Left hindlimb (tissue), 1 donor: ENCODE data around the gene MEAK7.

Experiments
- DNase-seq: peaks from one replicate; pipeline ENCODE4 v3.0.0-alpha.2; 2018

Gene MEAK7

DNA sequence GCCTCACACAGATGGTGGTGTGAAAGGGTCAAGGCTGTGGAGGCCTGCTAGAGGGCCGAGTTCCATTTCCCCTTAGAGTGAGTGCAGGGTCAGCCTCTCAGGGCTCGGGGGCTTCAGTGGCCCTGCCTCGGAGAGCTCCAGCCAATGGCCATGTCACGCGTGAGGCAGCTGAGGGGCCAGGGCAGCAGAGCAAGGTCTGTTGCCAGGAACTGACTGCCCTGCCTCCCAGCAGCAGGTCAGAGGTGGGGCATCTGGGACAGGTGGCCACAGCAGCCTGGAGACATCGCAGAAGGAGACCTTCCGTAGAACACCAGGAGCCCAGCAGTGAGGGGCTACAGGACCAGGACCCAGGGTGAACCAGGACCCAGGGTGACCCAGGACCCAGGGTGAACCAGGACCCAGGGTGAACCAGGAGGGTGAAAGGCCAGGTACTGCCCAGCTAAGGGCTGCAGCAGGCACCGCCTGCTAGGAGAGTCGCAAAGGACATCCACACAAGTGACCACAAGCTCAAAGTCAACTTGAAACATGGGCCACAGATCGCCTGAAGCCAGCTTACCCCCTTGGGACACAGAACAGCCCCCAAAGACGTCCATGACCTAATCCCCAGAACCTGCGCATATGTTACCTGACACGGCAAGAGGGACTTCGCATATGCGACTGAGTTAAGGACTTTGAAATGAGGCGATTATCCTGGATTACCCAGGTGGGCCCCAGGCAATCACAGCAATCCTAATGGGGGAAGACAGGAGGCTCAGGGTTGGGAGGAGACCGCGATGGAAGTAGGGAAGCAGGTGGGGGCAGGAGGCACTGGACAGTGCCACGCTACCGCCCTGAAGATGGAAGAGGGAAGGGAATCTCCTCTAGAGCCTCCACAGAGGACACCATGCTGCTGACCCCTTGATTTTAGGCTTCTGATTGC, 4.8 kb upstream of the MEAK7 start:
- DNase-seq: no peak

DNA sequence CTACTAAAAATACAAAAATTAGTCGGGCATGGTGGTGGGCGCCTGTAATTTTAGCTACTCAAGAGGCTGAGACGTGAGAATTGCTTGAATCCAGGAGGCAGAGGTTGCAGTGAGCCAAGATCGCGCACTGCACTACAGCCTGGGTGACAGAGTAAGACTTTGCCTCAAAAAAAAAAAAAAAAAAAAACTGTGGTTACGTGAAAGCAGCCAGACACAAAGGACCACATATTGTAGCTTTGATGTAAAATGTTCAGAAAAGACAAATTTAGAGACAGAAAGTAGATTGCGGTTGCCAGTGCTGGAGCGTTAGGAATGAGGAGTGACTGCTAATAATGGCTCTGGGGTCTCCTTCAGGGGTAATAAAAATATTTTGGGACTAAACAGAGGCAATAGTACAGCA, 4.0 kb upstream of the MEAK7 start:
- no peak for DNase-seq

DNA sequence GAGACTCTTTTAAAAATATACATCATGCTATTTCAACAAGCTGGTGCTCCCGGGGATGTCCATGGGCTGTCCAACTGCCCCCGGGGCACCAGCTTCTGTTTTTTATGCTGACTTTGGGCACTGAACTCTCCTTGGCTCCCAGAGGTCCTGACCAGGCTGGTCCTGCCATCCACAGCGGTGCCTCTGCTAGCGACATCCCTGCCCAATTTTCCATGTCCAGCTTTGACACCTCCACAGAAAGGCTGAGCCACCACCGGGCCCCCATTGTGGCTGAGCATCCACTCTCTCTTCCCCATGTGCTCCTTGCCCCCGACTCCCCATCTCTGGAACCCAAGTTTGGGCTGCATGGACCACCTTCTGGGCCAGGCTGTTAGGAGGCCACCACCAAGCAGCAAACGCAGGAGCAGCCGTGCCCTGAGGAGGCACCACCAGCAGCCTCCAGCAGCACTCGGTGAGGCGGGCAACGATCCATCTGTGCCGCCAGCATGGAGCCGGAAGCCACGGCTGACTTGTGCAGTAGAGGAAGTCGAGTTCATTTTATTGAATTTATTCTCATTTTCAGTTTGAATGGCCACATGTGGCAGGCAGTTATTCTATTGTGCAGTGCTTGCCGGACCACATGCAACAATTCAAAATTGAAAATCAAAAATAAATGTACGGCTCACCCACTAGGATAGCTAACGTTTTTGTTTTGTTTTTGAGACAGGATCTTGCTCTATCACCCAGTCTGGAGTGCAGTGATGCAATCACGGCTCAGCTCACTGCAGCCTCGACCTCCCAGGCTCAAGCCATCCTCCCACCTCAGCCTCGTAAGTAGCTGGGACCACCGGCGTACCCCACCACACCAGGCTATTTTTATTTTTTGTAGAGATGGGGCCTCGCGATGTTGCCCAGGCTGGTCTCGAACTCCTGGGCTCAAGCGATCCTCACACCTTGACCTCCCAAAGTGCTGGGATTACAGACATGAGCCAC, 2.8 kb upstream of the MEAK7 start:
- no peak for DNase-seq

DNA sequence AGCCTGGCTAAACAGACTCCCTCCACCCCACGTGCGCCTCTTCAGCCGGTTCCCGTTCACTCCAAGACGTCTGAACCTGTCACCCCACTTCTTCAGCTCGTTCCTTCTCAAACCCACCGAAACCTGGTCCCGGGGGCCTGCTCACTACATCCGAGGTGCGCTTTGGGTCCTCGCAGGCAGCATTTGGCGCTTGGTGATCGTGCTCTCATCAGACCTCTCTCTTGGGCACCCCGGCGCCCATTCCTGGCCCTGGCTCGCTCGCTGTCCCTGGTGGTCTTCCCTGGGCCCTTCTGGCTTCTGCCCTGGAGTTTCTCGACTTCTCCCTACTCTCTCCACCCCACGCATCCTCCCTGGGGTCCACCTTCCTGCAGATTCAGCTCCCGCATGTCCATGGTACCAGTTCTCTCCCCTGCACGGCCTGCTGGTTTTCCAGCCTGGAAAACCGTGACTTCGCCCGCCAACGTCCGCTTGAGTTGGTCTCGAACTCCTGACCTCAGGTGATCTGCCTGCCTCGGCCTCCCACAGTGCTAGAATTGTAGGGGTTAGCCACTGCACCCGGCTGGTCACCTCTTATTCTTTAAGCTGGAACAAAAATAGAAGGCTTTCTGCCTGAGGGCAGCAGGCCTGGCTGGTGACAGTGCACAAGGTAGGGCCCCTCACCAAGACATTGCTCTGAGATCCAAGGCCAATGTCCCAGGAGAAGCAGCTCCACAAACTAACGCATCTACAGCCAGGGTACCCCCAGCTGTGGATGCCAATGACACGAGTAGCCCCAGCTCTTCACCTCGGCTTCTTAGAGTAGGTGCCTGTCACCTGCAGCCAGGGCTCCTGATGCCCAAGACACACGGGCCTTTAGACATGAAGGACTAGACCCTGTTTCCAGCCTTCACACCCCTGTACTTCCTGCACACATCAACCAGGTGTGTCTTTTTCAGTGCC, 1.1 kb upstream of the MEAK7 start:
- no peak for DNase-seq

DNA sequence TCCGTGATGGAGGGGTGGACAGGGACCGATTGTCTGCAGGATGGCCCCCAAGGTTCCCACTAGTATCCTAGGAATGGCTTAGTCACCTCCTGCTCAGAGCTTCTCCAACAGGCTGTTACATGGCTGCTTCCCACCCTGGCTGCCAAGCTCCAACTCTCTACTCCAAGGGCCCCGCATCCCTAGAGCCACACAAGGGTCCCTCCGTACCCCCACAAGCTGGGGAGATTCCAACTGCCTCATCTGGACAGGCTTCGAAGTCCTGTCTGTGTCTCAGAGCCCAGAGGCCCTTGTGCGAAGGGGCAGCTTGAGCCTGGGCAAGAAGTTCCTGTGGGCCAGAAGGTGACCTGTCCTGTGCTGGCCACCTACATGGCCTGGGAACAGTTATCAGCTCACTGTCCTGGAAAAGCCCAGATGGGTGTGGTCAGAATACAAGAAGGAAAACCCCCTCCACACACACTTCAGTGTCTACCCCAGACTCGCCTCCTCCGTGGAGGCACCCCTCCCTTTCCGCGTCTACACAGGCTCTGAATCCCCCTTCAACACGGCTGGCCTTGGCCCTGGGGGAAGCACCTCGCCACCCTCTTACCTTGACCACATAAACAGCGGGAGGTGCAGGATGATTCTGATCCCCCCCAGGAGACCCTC, 586 bp downstream of the MEAK7 start:
- no peak for DNase-seq

DNA sequence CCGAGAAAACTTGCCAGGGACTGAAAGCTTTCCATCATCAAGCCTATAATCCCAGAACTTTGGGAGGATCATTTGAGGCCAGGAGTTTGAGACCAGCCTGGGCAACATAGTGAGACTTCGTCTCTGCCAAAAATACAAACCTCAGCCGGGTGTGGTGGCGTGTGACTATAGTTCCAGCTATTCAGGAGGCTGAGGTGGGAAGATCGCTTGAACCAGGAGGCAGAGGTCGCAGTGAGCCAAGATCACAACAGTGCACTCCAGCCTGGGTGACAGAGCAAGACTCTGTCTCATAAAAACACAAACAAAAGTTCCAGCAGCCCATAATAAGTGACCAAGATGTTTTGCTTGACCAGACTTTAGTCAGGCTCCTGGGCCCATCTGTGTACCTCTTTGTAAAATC, 1.9 kb downstream of the MEAK7 start:
- DNase-seq: no peak

DNA sequence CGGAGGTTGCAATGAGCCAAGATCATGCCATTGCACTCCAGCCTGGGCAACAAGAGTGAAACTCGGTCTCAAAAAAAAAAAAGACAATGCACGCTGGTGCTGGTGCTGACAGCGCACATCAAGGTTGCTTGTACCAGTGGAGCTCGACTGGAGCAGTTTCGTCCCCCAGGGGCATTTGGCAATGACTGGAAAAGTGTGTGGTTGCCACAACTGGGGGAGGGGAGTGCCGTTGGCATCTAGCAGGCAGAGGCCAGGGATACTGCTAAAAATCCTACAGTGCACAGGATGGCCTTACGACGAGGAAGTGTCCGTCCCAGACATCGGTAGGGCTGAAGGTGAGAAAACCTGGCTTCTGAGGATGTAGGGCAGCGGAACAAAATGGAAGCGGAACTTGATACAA, 2.4 kb downstream of the MEAK7 start:
- DNase-seq: no peak

DNA sequence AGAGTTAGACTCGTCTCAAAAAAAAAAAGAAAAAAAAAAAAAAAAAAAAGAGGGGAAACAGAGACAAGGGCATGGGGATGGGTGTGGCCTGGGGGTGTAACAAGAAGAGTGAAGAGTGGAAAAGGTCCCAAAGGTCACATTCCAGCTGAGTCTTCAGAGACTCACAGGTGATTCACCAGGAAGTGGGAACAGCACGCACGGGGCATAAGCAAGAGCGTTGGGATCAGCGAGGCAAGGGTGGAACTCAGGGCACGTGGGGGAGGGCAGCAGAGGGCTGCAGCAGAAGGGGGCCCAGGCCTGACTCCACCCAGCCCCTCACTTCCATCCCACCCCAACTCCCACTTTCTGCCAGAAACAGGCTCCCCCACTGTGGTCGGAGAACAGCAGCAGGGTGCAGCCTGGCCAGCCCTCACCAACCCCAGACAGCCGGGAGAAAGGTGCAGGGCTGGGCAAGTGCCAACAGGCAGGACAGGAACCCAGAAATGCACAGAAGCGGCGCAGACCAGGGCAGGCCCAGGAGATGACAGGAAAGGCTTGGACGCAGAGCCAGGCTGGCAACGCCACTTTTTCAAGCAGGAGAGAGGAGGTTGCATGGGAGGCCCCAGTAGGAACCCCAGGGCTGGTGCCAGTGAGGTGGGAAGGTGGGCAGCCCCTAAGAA, 3.3 kb downstream of the MEAK7 start:
- no peak for DNase-seq

DNA sequence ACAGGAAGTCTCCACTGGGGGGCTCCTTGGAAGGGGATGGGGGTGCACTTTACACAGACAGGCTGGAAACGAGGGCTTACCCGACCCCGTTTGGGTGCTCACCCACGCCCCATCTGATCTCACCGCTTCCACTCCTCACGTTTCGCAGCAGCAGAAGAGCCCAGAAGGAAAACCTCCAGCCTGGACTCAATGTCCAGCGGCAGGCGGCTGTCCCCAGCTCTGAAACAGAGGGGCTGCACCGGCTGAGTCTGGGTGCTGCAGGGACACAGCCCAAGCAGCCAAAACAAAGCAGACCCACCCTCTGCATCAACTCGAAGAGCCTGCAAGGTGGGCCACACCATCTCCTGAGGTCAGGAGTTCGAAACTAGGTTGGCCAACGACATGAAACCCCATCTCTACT, 3.9 kb downstream of the MEAK7 start:
- DNase-seq: no peak

DNA sequence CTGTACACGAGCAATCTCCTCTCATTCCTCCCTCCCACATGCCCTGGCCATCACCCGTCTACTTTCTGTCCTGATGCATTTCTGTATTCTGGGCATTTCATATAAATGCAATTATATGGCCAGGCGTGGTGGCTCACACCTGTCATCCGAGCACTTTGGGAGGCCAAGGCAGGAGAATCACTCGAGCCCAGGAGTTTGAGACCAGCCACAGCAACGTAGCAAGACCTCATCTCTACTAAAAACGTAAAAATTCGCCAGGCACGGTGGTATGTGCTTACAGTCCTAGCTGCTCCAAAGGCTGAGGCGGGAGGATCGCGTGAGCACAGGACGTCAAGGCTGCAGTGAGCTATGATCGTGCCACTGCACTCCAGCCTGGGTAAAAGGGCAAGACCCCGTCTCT, 4.8 kb downstream of the MEAK7 start:
- DNase-seq: no peak

DNA sequence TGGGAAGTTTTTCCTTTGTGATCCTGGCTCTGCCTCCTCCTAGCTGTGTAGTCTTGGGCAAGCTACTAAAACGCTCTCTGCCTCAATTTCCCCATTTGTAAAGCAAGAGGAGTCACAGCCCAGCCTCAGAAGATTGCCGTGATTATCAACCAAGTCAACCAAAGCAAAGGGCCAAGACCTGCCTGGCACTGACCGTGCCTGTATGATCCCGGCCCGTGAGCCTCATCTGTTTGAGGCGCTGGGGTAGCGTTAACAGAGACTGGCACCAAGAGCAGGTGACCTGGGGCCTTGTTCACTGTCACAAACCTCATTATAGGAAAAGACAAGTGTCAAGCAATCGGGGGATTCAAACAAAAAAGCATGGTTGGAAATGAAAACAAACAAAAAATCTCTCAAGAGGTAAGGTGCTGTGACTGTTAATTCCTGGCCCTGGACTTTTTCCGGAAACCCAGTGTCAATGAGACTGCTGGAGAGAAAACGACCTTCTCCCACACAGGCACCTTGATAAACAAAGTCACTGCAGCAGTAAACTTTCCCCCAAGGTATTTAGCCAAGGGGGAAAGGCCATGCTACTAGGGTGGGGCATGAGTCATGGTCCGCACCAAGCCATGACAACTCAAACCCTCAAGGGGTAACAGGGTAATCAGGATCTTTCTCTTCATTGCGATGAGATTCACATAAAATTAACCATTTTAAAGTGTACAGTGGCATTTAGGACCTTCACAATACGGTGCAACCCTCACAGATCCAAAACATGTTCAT, 5.4 kb downstream of the MEAK7 start:
- DNase-seq: no peak

DNA sequence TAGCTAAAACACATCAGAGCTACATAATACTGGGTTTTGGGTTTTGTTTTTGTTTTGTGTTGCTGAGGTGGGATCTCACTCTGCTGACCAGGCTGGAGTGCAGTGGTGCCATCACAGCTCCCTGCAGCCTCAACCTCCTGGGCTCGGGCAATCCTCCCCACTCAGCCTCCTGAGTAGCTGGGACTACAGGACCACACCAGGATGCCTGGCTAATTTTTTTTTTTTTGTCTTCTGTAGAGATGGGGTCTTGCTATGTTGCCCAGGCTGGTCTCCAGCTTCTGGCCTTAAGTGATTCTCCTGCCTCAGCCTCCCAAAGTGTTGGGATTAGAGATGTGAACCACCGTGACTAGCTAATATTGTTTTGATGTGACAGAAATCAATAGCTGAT, 6.2 kb downstream of the MEAK7 start:
- DNase-seq: no peak

DNA sequence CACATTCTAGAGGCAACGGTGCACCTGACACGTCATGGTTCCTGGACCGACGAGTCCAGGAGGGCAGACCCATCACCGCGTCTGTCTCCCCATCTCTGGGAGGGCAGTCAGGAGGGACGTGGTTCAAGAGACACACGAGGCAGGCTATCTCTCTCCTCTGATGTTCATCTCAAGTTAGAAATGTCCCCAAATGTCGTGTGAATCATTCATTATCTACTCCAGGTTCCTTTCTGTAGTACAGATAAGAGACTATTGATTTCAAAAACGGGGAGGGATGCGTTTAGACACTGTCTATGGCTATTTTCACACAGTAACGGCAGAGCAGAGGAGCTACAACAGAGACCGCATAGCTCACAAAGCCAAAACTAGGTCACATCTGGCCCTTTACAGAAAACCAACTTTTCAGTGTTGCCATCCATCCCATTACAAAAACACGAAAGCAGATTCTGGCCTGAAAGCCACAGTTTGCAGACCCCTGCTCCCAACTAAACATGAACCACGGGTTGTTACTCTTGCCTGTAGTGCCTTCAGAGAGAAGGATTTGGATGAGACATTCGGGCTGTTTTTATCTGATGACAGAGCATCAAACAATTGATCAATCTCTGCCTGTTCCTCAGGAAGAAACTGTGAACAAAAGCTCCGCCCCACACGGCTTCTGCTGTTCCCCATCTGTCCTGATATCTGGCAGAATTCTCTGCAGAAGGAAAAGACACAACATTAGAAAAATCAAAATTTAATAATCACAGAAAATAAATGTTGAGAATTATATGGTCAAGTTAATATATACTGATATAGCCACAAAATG, 6.8 kb downstream of the MEAK7 start:
- no peak for DNase-seq

DNA sequence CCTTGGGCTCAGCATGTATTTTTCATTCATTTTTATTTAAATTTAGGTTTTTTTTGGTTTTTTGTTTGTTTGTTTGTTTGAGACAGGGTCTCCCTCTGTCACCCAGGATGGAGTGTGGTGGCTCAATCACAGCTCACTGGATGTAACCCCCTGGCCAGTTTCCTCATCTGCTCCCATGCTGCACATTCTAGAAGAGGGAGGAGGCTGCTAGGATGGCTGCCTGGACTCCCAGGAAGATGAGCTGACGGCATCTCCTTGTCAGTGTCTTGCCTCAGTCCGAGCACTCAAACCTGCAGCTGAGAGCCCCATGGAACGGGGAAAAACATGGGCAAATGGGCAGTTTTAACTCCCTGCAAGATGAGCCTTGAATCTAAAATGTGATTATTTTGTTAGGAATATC, 7.5 kb downstream of the MEAK7 start:
- no peak for DNase-seq

DNA sequence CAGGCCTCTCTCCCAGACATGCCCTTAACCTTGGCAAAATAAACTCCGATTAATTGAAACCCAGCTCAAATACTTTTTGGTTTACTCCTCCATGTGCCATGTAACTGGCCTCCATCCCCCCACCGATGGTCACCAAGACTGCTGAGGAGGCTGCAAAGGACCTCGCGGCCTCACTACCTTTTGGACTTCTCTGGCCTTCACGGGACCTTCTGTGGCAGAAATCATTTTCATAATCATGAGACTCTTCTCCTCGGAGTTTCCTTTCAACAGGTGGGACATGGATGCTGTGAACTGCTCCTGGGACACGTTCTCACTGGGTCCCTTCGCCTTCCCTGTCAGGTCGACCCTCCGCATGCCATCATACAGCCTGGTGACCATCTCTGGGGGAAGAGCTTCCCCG, 9.0 kb downstream of the MEAK7 start:
- no peak for DNase-seq

DNA sequence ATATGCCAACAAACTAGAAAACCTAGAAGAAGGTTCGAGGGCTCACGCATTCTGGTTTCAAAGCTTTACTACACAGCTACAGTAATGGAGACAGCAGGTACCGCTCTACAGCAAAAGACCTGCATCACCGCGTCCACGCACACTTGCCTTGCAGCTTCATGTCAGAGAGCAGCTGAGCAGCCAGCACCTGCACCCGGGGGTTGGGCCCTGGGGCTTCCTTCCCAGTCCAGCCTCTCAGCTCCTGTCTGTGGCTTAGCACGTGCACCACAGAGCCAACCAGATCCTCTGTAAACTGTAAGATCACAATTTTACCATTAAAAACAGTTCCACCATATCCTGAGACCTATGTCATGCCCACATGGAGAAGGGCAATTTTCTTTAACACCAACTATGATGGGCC, 15.3 kb downstream of the MEAK7 start:
- DNase-seq: no peak

DNA sequence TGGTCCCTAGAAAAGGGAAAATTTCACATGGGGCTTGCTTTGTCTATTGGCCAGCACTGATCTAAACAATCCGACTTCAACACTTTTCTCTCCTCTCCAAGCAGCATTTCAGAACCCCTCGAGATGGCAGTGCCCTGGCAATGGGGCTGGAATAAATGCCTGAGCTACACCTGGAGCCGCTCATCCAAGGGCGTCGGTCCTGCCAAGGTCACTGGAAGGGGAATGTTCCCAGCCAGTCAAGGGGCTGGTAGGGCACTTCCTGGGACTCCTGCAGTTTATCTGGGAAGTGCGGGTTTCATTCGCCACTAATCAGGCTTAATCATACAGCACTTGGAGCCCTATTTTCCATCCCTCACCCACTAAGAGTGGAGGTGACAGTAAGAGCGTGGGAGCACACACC, 17.1 kb downstream of the MEAK7 start:
- DNase-seq: no peak

DNA sequence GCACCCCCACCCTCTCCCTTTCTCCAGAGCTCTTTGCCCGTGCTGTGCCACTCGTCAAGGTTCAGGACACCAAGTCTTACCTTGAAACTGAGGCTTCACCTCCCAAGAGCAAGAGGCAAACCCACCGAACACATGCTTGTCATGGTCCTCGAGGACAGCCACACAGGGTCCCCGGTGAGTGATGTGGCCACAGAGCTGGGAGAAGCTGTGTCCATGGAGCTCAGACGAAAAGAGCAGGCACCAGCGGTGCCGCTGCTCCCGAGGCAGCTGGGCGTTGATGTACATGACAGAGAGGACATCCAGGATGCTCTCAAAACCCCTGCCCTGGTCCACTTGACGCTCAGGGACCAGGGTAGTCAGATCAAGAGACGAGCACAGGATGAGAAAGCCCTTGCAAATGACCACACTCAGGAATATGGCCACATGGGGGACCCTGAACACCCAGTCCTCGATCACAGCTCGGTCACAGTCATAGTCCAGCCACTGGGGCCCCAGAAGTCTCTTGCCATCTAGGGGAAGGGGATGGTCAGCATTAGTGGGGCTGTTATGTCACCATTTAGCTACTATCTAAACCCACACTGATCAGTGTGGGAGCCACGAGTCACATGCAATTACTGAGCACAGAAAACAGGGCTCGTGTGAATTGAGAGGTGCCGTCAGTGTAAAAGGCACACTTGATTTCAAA, 17.8 kb downstream of the MEAK7 start:
- DNase-seq: no peak

DNA sequence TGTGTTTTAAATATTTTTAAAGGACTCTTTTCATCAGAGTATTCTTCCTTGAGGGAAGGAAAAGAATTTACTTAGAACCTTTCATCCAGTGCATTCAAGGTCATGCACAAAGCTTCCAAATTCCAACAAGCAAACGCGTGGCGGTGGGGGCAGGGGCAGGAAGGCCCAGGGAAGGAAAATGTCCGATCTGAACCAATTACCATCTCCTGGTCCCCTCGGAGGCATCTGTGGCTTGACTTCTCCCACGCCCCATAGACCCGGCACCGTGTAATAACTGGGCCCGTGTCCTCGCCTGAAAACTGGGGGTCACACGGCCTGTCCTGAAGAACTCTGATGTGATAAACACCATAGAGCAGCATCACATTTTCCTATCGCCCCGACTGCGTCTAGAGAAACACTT, 18.3 kb downstream of the MEAK7 start:
- DNase-seq: no peak
